ENCODE data around the gene PTGIS.

Gene PTGIS

GRCh38 chr20:49557449-49557848 lies 10.5 kb downstream of the PTGIS start:
- no peak for DNase-seq

- DNase-seq = no peak
Measured at GRCh38 chr20:49556621-49557020, 11.3 kb downstream of the PTGIS start.

GRCh38 chr20:49549801-49550551 lies 18.0 kb downstream of the PTGIS start:
- no peak for DNase-seq

- DNase-seq = no peak
Measured at GRCh38 chr20:49548371-49548947, 19.5 kb downstream of the PTGIS start.

GRCh38 chr20:49545572-49545971 lies 22.4 kb downstream of the PTGIS start:
- no peak for DNase-seq

- DNase-seq = no peak
Measured at GRCh38 chr20:49544535-49544934, 23.4 kb downstream of the PTGIS start.

- no peak for DNase-seq
Measured at GRCh38 chr20:49543858-49544437, 24.0 kb downstream of the PTGIS start.

- DNase-seq = no peak
Measured at GRCh38 chr20:49543071-49543857, 24.7 kb downstream of the PTGIS start.

- no peak for DNase-seq
Measured at GRCh38 chr20:49542514-49542991, 25.4 kb downstream of the PTGIS start.

- DNase-seq = peak; percentile 86 to 89
Measured at GRCh38 chr20:49541733-49542513, 26.0 kb downstream of the PTGIS start.

GRCh38 chr20:49540687-49541435 lies 27.1 kb downstream of the PTGIS start:
- DNase-seq = no peak

- DNase-seq = no peak
Measured at GRCh38 chr20:49540232-49540620, 27.7 kb downstream of the PTGIS start.

- no peak for DNase-seq
Measured at GRCh38 chr20:49539481-49540231, 28.3 kb downstream of the PTGIS start.

- DNase-seq = no peak
Measured at GRCh38 chr20:49538950-49539349, 29.0 kb downstream of the PTGIS start.

- DNase-seq = peak; percentile 79 to 82
Measured at GRCh38 chr20:49534255-49534712, 33.7 kb downstream of the PTGIS start.

- no peak for DNase-seq
Measured at GRCh38 chr20:49532285-49532946, 35.5 kb downstream of the PTGIS start.

GRCh38 chr20:49529470-49529869 lies 38.5 kb downstream of the PTGIS start:
- DNase-seq = no peak

- DNase-seq = no peak
Measured at GRCh38 chr20:49526568-49526967, 41.4 kb downstream of the PTGIS start.

GRCh38 chr20:49526056-49526455 lies 41.9 kb downstream of the PTGIS start:
- DNase-seq = no peak

- DNase-seq = no peak
Measured at GRCh38 chr20:49523767-49524360, 44.1 kb downstream of the PTGIS start.
